WTC11 (cell line): ENCODE measurements around the gene HPS1. TPM values are rescaled to one million over a fixed set of nuclear protein-coding genes. Genes with fewer than 3 reads are reported as not detected.

Experiments used
- ATAC-seq: fragments of 200-7000 bp; cut with Tn5 transposase; 2 replicates; pipeline ENCODE4 v1.10.0; 2021; ENCODE audit warnings: mild to moderate bottlenecking, moderate library complexity
- CTCF ChIA-PET: fragments of 300-600 bp; sonication (Branson Sonifier 250); formaldehyde crosslinking; loops from one replicate; lab custom pipeline; 2021; ENCODE audit warnings: antibody characterized with exemption; lab: Charles Lee
- POLR2A ChIA-PET: fragments of 350-600 bp; sonication (Branson Sonifier 250); formaldehyde crosslinking; loops from one replicate; lab custom pipeline; 2021; ENCODE audit warnings: antibody characterized with exemption; lab: Charles Lee
- DNase-seq: peaks from one replicate; pipeline ENCODE4 v3.0.0; 2021; ENCODE audit warnings: low spot score
- H3K27ac Mint-ChIP-seq: 2 replicates; pipeline ENCODE4 v1.8.0; 2021; ENCODE audit warnings: mixed read lengths
- H3K27me3 Mint-ChIP-seq: 2 replicates; pipeline ENCODE4 v1.8.0; 2021; ENCODE audit warnings: low read depth, mild to moderate bottlenecking, moderate library complexity, mixed read lengths
- H3K36me3 Mint-ChIP-seq: 2 replicates; pipeline ENCODE4 v1.8.0; 2021; ENCODE audit warnings: mixed read lengths
- H3K4me1 Mint-ChIP-seq: 2 replicates; pipeline ENCODE4 v1.8.0; 2022; ENCODE audit warnings: mixed read lengths
- H3K4me3 Mint-ChIP-seq: 2 replicates; pipeline ENCODE4 v1.8.0; 2021; ENCODE audit warnings: mild to moderate bottlenecking, moderate library complexity, mixed read lengths
- H3K9me3 Mint-ChIP-seq: 2 replicates; pipeline ENCODE4 v1.8.0; 2021; ENCODE audit warnings: mixed read lengths
- ATF1 ChIP-seq: sonication (generic); formaldehyde crosslinking; IDR thresholded peaks from 2 replicates; pipeline ENCODE4 v1.8.1; 2023; ENCODE audit warnings: mild to moderate bottlenecking, moderate library complexity, missing genetic modification reagents
- ATF3 ChIP-seq: sonication (generic); formaldehyde crosslinking; conservative IDR thresholded peaks from 2 replicates; pipeline ENCODE4 v1.8.1; 2022; ENCODE audit warnings: mild to moderate bottlenecking, missing genetic modification reagents
- ELF4 ChIP-seq: sonication (generic); formaldehyde crosslinking; IDR thresholded peaks from 2 replicates; pipeline ENCODE4 v1.8.1; 2022; ENCODE audit warnings: low read depth, mild to moderate bottlenecking, moderate library complexity, missing genetic modification reagents
- ESRRA ChIP-seq: sonication (generic); formaldehyde crosslinking; IDR thresholded peaks from 2 replicates; pipeline ENCODE4 v1.8.1; 2022; ENCODE audit warnings: mild to moderate bottlenecking, missing genetic modification reagents, borderline replicate concordance
- ETV6 ChIP-seq: sonication (generic); formaldehyde crosslinking; IDR thresholded peaks from 2 replicates; pipeline ENCODE4 v1.8.1; 2022; ENCODE audit warnings: mild to moderate bottlenecking, missing genetic modification reagents
- FOXJ3 ChIP-seq: sonication (generic); formaldehyde crosslinking; IDR thresholded peaks from 2 replicates; pipeline ENCODE4 v1.9.0; 2021; ENCODE audit warnings: missing genetic modification reagents, mild to moderate bottlenecking, borderline replicate concordance
- GABPB1 ChIP-seq: sonication (generic); formaldehyde crosslinking; IDR thresholded peaks from 2 replicates; pipeline ENCODE4 v1.8.1; 2023; ENCODE audit warnings: mild to moderate bottlenecking, missing genetic modification reagents
- GRHL2 ChIP-seq: fragments of 250-450 bp; sonication (Bioruptor Pico); IDR thresholded peaks from 2 replicates; pipeline ENCODE4 v1.8.0; 2022; ENCODE audit warnings: mild to moderate bottlenecking, moderate library complexity; ENCODE audit not compliant: insufficient replicate concordance, severe bottlenecking
- KAT7 ChIP-seq: sonication (generic); formaldehyde crosslinking; IDR thresholded peaks from 2 replicates; pipeline ENCODE4 v1.8.1; 2023; ENCODE audit warnings: missing genetic modification reagents, mild to moderate bottlenecking, borderline replicate concordance
- NFYB ChIP-seq: sonication (generic); formaldehyde crosslinking; conservative IDR thresholded peaks from 2 replicates; pipeline ENCODE4 v1.8.0; 2022; ENCODE audit warnings: low read depth, missing genetic modification reagents
- RELA ChIP-seq: sonication (generic); formaldehyde crosslinking; IDR thresholded peaks from 2 replicates; pipeline ENCODE4 v1.8.1; 2022; ENCODE audit warnings: missing genetic modification reagents, mild to moderate bottlenecking, borderline replicate concordance
- SOX15 ChIP-seq: fragments of 250-450 bp; sonication (Bioruptor Pico); IDR thresholded peaks from 2 replicates; pipeline ENCODE4 v1.9.0; 2021; ENCODE audit warnings: mild to moderate bottlenecking
- STAT6 ChIP-seq: sonication (generic); formaldehyde crosslinking; conservative IDR thresholded peaks from 2 replicates; pipeline ENCODE4 v1.8.1; 2023; ENCODE audit warnings: mild to moderate bottlenecking, low read depth, missing genetic modification reagents, moderate library complexity
- ZNF232 ChIP-seq: sonication (generic); formaldehyde crosslinking; IDR thresholded peaks from 2 replicates; pipeline ENCODE4 v1.8.0; 2022; ENCODE audit warnings: mild to moderate bottlenecking, missing genetic modification reagents
- ZNF416 ChIP-seq: fragments of 250-450 bp; sonication (Bioruptor Pico); IDR thresholded peaks from 2 replicates; pipeline ENCODE4 v1.9.0; 2021; ENCODE audit warnings: mild to moderate bottlenecking, inconsistent platforms
- ZNF532 ChIP-seq: fragments of 250-450 bp; sonication (Bioruptor Pico); IDR thresholded peaks from 2 replicates; pipeline ENCODE4 v1.9.0; 2021; ENCODE audit warnings: mild to moderate bottlenecking, borderline replicate concordance
- total RNA-seq: library from RNA; stranded (reverse); gene quantifications from 3 replicates; pipeline ENCODE4 v1.2.3, GENCODE V29; 2021
- TF ChIP-seq, protein P1 (sequence below): sonication (generic); formaldehyde crosslinking; IDR thresholded peaks from 2 replicates; pipeline ENCODE4 v1.8.1; 2023; ENCODE audit warnings: mild to moderate bottlenecking, missing genetic modification reagents, moderate library complexity
- TF ChIP-seq, protein P2 (sequence below): sonication (generic); formaldehyde crosslinking; IDR thresholded peaks from 2 replicates; pipeline ENCODE4 v1.8.1; 2022; ENCODE audit warnings: low read depth, missing genetic modification reagents, borderline replicate concordance
- TF ChIP-seq, protein P3 (sequence below): sonication (generic); formaldehyde crosslinking; IDR thresholded peaks from 2 replicates; pipeline ENCODE4 v1.8.1; 2023; ENCODE audit warnings: mild to moderate bottlenecking, missing genetic modification reagents

Gene HPS1
- total RNA-seq, 1 experiment from 2014 or later, result 49.3 TPM

DNA sequence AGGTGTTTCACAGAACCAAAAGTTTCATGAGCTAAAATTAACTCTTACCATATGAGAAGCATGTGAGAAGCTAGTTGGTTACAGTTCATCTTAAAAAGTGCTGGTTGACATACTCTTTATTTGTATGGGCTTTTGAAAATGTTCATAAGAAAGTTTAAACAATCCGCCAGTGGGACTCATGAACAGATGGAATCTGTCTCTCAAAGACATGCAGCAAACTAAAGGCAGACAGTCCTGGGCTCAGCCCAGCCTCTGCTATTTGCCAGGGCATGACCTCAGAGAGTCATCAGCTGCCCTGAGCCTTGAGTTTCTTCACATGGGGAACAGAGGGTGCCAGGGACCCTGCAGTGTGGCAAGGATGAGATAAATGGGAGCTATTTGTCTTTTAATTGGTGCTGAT is 35.0 kb downstream of the HPS1 start (continued):
- TF ChIP-seq ZNF232 (CRISPR knock-in tag) (no peak), SOX15 (no peak)

- Mint-ChIP-seq H3K36me3 (no peaks in the 10 kb centered on the region), H3K27me3 (no peaks in the 10 kb centered on the region), H3K9me3 (no peaks in the 10 kb centered on the region), H3K4me3 (no peak overlapping the region), H3K27ac (no peak overlapping the region), H3K4me1 (peaks cover 17% of the 10 kb centered on the region)
- TF ChIP-seq GABPB1 (CRISPR knock-in tag) (no peak), ZNF416 (CRISPR knock-in tag) (no peak), ATF1 (CRISPR knock-in tag) (no peak), ATF3 (CRISPR knock-in tag) (no peak), ESRRA (CRISPR knock-in tag) (no peak), RELA (CRISPR knock-in tag) (no peak)
- ChIA-PET POLR2A (no interaction called here), CTCF (interaction anchor here (0.7 to 1.6 kb wide), 2 partner anchors 15 to 1331 kb away, joined by 3 to 6 read pairs; no protein-coding TSS in a partner anchor)
- ATAC-seq (no peak), DNase-seq (no peak)
Measured at GRCh38 chr10:98411166-98411565, 35.6 kb downstream of the HPS1 start.

DNA sequence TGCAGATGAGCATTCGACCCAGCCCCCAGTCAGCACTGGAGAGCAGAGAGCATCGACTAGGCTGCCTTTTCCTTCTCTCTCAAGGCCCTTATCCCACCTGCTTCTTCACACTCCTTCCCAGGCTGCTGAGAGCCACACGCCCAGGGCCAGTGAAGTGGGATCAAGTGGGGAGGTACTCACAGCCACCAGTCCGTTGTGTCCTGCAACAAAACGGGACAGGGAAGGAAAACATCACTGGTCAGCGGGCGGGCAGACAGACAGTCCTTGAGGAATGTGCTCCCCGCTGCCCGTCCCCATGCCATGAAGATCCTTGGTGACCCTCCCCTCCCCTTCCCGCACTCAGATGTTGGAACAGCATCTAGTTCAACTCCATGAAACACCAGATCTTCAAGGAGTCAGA is 36.0 kb downstream of the HPS1 start:
- ATAC-seq (no peak), DNase-seq (no peak)
- TF ChIP-seq STAT6 (CRISPR knock-in tag), result no peak
- TF ChIP-seq, protein P1, sequence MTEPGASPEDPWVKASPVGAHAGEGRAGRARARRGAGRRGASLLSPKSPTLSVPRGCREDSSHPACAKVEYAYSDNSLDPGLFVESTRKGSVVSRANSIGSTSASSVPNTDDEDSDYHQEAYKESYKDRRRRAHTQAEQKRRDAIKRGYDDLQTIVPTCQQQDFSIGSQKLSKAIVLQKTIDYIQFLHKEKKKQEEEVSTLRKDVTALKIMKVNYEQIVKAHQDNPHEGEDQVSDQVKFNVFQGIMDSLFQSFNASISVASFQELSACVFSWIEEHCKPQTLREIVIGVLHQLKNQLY (CRISPR knock-in tag), result no peak
- no peak for TF ChIP-seq FOXJ3 (CRISPR knock-in tag)
- Mint-ChIP-seq H3K27ac (no peak overlapping the region), H3K4me3 (no peak overlapping the region), H3K27me3 (no peaks in the 10 kb centered on the region), H3K36me3 (no peaks in the 10 kb centered on the region), H3K4me1 (peaks cover 14% of the 10 kb centered on the region), H3K9me3 (no peaks in the 10 kb centered on the region)
- CTCF ChIA-PET, result interaction anchor here (3.1 kb wide), 1 partner anchor 14 kb away, joined by 23 read pairs; no protein-coding TSS in a partner anchor
- POLR2A ChIA-PET, result no interaction called here

- Mint-ChIP-seq H3K27me3 (no peaks in the 10 kb centered on the region), H3K27ac (no peak overlapping the region), H3K36me3 (no peaks in the 10 kb centered on the region), H3K9me3 (no peaks in the 10 kb centered on the region), H3K4me3 (no peak overlapping the region), H3K4me1 (peaks cover 9% of the 10 kb centered on the region)
- no peak for DNase-seq
- POLR2A ChIA-PET, result no interaction called here
- CTCF ChIA-PET, result interaction anchor here (0.7 to 3.1 kb wide), 2 partner anchors 14 to 101 kb away, joined by 3 to 23 read pairs; no protein-coding TSS in a partner anchor
- ATAC-seq, result no peak
- TF ChIP-seq ELF4 (CRISPR knock-in tag) (no peak), RELA (CRISPR knock-in tag) (no peak), ZNF532 (CRISPR knock-in tag) (no peak), NFYB (CRISPR knock-in tag) (no peak), ETV6 (CRISPR knock-in tag) (no peak), GRHL2 (CRISPR knock-in tag) (no peak), KAT7 (CRISPR knock-in tag) (no peak)
- TF ChIP-seq, protein P2, sequence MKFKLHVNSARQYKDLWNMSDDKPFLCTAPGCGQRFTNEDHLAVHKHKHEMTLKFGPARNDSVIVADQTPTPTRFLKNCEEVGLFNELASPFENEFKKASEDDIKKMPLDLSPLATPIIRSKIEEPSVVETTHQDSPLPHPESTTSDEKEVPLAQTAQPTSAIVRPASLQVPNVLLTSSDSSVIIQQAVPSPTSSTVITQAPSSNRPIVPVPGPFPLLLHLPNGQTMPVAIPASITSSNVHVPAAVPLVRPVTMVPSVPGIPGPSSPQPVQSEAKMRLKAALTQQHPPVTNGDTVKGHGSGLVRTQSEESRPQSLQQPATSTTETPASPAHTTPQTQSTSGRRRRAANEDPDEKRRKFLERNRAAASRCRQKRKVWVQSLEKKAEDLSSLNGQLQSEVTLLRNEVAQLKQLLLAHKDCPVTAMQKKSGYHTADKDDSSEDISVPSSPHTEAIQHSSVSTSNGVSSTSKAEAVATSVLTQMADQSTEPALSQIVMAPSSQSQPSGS (CRISPR knock-in tag), result no peak
- TF ChIP-seq, protein P3, sequence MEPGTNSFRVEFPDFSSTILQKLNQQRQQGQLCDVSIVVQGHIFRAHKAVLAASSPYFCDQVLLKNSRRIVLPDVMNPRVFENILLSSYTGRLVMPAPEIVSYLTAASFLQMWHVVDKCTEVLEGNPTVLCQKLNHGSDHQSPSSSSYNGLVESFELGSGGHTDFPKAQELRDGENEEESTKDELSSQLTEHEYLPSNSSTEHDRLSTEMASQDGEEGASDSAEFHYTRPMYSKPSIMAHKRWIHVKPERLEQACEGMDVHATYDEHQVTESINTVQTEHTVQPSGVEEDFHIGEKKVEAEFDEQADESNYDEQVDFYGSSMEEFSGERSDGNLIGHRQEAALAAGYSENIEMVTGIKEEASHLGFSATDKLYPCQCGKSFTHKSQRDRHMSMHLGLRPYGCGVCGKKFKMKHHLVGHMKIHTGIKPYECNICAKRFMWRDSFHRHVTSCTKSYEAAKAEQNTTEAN, result no peak
Measured at GRCh38 chr10:98410135-98410743, 36.5 kb downstream of the HPS1 start.
